Mammary epithelial cell (primary cell): ENCODE results near the gene RASA2.

Experiments used
- CTCF ChIP-seq, 2 donors: IDR thresholded peaks in 1 of 2; conservative IDR thresholded peaks in 1 of 2; 2 replicates each; pipeline ENCODE4 v1.5.1; 2011 to 2012; ENCODE audit warnings: inconsistent platforms in 2 of 2, low read length in 2 of 2, mild to moderate bottlenecking in 2 of 2, control low read depth in 1 of 2, low read depth in 1 of 2; ENCODE audit not compliant: insufficient read depth in 1 of 2; ENCODE audit errors: extremely low read depth in 1 of 2
- EZH2 ChIP-seq: IDR thresholded peaks from 2 replicates; pipeline ENCODE4 v1.6.1; 2012; ENCODE audit warnings: low read length, inconsistent platforms, borderline replicate concordance

- TF ChIP-seq CTCF (conservative IDR thresholded peaks at IDR 0.05 in 1 of 2, IDR thresholded peaks at IDR 0.05 in 1 of 2; ENCODE audit: extremely low read depth in 1 of 2, insufficient read depth in 1 of 2, low read depth in 1 of 2, low read length in 2 of 2) (no peak), EZH2 (no peak)
These were observed 132.1 kb downstream of the RASA2 start for GRCh38 chr3:141618938-141619337.
